A673 (cell line): ENCODE results near the gene MS4A10.

Experiments
- CTCF ChIP-seq: fragments of 300-800, 200-600 bp; sonication (generic); conservative IDR thresholded peaks from 2 replicates; pipeline ENCODE4 v1.5.1; 2017; ENCODE audit warnings: low read depth, mild to moderate bottlenecking, antibody characterized with exemption, low read length, moderate library complexity, mixed read lengths
- EZH2 ChIP-seq: fragments of 200-600 bp; sonication (generic); IDR thresholded peaks from 2 replicates; pipeline ENCODE4 v1.6.1; 2017; ENCODE audit warnings: borderline replicate concordance, low read depth, mild to moderate bottlenecking, mixed read lengths, antibody characterized with exemption, low read length; ENCODE audit not compliant: poor library complexity, severe bottlenecking

GRCh38 chr11:60847896-60848295 is 62.8 kb downstream of the MS4A10 start:
- TF ChIP-seq CTCF: no peak
- TF ChIP-seq EZH2: no peak
